Heart left ventricle (tissue), 13 donors: Measurements from ENCODE around the gene VAMP5.

Experiments used
- POLR2A ChIP-seq, 2 donors: fragments of 450-650 bp; IDR thresholded peaks; one replicate each; pipeline ENCODE4 v1.6.1; 2017; ENCODE audit warnings: antibody characterized with exemption in 2 of 2, mild to moderate bottlenecking in 2 of 2, moderate library complexity in 2 of 2
- TF ChIP-seq, protein P1 (sequence below), 12 donors: fragments of 200-600 bp; sonication (generic) in 4 of 12; IDR thresholded peaks; one replicate each; pipeline versions ENCODE4 v1.5.0 to v1.8.0; 2018 to 2022; ENCODE audit warnings: antibody characterized with exemption in 12 of 12, mild to moderate bottlenecking in 5 of 12
- donor health status: ischemic (EF 13 %, LVEDD 7.1; RV severe dilation, severe dysfunction).
- donor health status: DM: no; HTN: yes; CAD: no.
- donor health status: DM: no; HTN: no; CAD: no.
- donor health status: ischemic (EF 25% LVEDD 6.9; RV normal size, moderate dysfunction).
- donor health status: ischemic (EF 25% LVEDD 5.7; RV mildly dilated, moderate dysfunction).
- donor health status: ischemic (EF 35%, LVEDD 5.7; RV mildly dilated, moderate dysfunction).
- donor health status: nonischemic (EF 11% LVEDD 7.7; RV severe dilation, severe dysfunction).
- donor health status: DM: yes; HTN: yes; CAD: no.
- donor health status: PGD.
- donor health status: ischemic (EF 29% LVEDD 5.4; RV normal size, mild dysfunction).
- donor health status: nonischemic (EF 23%, LVEDD 6.1; RV moderate dilation, normal function).

DNA sequence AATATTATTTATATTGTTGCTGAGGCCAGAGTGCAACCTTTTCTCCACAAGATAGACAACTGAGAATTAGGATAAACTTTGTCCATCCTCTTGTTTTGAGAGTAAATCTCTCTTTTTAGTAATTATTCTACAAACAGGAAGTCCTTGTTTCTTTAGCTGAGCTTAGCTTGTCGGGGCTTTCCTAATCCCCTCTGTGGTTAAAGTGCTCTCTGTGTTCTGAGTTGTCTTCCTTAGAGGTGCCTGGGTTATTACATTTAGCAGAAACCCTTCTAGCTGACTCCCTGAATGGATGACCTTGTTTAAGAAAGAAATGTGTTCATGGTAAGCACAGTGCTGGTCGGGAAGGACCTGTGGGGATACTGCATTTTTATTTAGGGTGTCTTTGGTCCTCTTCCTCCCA is 44.4 kb downstream of the VAMP5 start:
- TF ChIP-seq, protein P1, sequence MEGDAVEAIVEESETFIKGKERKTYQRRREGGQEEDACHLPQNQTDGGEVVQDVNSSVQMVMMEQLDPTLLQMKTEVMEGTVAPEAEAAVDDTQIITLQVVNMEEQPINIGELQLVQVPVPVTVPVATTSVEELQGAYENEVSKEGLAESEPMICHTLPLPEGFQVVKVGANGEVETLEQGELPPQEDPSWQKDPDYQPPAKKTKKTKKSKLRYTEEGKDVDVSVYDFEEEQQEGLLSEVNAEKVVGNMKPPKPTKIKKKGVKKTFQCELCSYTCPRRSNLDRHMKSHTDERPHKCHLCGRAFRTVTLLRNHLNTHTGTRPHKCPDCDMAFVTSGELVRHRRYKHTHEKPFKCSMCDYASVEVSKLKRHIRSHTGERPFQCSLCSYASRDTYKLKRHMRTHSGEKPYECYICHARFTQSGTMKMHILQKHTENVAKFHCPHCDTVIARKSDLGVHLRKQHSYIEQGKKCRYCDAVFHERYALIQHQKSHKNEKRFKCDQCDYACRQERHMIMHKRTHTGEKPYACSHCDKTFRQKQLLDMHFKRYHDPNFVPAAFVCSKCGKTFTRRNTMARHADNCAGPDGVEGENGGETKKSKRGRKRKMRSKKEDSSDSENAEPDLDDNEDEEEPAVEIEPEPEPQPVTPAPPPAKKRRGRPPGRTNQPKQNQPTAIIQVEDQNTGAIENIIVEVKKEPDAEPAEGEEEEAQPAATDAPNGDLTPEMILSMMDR (IDR thresholded peaks at IDR 0.05): no peak
- no peak for TF ChIP-seq POLR2A (IDR thresholded peaks at IDR 0.05)
